GM21447 (cell line): ENCODE results near the gene RMI1.

Experiments
- ATAC-seq: cut with Tn5 transposase; IDR thresholded peaks from one replicate; pipeline ENCODE4 v1.9.1; 2021; ENCODE audit not compliant: unreplicated experiment

Gene RMI1

GRCh38 chr9:83967073-83967472, 13.5 kb upstream of the RMI1 start:
- no peak for ATAC-seq

- no peak for ATAC-seq
Measured at GRCh38 chr9:83969602-83970001, 11.0 kb upstream of the RMI1 start.

- no peak for ATAC-seq
Measured at GRCh38 chr9:83971485-83971884, 9.1 kb upstream of the RMI1 start.

GRCh38 chr9:83972286-83972685, 8.3 kb upstream of the RMI1 start:
- ATAC-seq = no peak

GRCh38 chr9:83975300-83975699, 5.3 kb upstream of the RMI1 start:
- no peak for ATAC-seq

GRCh38 chr9:83976372-83976771, 4.2 kb upstream of the RMI1 start:
- ATAC-seq = no peak

DNA sequence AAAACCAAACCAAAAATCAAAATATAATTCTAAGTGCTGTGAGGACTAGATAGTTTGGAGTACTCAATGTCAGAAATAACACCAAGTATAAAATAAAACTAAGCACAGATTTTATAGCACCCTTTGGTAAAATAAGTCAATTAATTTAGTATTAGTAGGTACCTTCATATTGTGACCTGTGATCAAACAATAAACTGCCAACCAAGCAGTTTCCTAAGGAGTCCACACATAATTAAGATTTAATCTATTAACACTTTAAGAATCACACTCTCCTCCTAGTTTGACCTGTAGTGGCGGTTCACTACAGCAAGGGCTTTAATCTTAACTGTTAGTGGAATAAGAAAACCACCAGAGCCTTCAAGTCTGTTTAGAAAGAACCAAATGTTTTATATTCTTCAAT, 3.4 kb upstream of the RMI1 start:
- ATAC-seq = no peak

DNA sequence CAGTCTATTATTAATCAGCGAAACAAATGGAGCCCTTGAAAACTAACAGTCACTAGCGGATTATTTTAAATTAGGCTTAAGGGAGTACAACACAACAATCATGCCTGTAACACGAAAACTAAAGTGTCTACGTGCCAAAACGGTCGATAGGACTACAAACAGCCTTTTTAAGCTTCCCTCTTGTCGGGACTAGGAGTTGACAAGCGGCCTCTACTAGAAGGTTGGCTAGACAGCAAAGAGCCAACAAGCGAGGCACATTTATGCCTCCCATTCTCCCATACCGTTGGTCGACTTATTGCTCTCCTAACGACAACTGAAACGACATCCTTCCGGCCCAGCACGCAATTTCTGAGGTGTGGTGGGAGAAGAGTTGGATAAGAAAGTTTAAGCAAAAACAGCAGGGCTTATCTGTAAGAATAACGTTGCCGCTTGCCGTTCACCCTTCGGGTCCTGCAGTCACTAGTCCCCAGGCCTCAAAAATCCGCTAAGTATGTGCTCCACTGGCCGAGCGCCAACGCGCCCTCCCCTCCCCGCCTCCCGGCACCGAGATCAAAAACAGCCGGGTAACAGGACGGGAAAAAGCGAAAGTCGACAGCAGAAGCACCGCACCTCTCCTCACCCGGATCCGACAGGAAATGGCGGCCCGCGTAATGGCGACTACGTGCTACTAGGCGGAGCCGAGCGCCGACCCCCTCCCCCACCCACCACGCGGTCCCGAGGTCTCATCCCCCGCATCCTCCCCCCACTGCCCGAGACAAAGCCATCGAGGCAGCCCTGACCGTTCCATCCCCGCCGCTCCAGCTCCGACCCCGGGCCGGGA, 1.4 kb upstream of the RMI1 start:
- peak; percentile 26 for ATAC-seq

DNA sequence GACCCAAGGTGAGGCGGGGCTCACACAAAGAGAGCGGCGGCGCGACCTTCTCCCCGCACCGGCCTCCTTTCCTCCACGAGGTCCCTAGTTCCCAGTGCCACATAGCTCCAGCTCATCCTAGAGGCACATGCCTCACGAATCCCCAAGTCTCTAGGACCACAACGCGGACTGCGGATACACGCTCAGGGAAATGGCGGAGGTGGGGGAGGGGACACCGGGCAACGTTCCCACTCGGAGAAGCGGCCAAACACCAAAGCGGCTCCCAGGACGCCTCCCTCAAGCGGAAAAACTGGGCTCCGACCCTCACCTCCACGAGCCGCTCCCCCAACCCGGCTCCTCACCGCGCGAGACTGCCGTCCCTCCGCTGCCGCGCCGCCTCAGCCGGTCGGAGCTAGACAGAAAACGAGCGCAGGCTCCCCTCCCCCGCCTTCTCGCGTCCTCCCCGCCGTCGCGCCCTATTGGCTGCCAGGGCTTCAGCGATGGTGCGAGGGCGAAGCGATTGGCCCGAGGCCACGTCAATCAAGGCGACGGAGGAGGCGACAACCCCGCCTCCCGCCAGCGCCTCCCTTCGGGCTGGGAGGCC, 702 bp upstream of the RMI1 start, which contains the start of gene HNRNPK:
HNRNPK (minus strand) TSS at position 404 of the 583 bp plus-strand sequence. CDS start 1,963 bp downstream, outside the sequence.
- peak; percentile 85 for ATAC-seq

DNA sequence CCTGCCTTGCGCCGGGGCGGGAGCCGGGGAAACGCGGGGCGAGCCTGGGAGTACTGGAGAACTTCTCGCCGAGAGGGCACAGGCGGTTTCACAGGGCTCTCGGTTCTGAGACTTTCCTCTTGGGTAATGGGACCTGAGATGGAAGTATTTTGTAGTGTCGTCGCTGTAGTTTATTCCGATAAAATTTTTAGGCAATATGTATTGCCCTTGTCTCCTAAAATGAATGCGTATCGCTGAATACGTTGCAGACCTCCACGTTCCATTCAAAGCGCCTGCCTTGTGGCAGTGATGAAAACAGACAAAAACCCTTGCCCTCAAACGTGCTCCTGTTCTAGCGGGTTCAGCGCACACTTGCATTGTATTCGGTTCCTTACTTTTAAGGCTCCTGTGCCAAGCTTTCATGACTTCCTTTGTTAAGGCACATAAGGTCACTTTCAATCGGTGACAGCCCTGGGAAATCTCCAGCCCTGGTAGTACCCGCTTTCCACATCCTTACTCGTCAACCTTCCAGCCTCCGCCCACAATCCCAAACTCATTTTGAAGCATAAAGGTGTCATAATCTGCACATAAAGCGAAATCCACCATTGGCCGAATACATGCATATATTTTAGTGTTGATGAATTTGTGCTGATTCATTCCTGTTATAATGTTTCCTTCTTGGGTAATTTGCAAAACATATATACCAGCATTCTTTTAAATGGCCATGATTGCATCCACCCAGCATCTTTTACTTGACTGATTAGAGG, 694 bp downstream of the RMI1 start:
- no peak for ATAC-seq

DNA sequence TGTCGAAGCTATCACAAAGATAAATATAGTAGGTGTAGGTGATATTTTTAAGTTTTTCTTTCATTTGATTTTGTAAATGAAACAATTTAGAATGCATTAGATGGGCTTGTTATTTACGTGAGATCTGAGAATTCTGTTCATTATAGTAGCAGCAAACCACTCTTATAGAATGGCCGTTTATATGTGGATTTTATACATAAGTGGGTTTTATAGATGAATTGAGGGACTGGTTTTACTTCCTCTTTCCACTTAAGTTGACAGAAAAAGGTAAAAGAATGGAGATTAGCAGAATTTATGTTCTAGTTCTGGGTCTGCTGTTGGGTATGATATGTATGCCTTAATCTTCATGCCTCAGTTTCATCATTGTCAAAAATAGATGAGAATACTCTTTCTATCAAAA, 5.6 kb downstream of the RMI1 start:
- ATAC-seq = peak; percentile 39

- ATAC-seq = no peak
Measured at GRCh38 chr9:83986765-83987401, 6.3 kb downstream of the RMI1 start.

DNA sequence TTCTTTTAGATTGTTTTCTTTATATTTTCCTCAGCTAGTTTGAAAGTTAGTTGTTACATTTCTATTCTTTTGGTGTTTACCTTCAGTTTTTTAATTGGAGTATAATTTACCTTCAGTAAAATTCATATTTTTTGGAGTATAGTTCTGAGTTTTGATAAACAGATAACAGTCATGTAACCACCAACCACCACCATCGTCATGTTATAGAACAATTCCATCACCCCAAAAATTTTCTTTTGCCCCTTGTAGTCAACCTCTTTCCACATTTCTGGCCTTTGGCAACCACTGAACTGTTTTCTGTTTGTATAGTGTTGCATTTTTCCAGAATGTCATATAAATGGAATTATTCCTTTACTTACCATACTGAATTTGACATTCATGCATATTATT, 6.8 kb downstream of the RMI1 start:
- ATAC-seq = no peak

DNA sequence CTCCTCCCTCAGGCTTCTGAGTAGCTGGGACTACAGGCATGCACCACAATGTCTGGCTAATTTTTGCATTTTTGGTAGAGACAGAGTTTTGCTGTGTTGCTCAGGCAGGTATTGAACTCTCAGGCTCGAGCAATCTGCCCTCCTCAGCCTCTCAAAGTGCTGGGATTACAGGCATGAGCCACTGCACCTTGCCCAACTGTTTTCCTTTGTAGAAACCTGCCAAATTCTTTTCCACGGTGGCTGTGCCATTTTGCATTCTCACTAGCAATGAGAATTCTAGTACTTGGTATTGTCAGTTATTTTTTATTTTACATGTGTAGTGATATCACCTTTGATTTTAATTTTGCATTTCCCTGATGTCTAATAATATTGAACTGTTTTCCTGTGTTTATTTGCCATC, 7.8 kb downstream of the RMI1 start:
- ATAC-seq = no peak

GRCh38 chr9:83991355-83991754, 10.8 kb downstream of the RMI1 start:
- ATAC-seq = no peak

DNA sequence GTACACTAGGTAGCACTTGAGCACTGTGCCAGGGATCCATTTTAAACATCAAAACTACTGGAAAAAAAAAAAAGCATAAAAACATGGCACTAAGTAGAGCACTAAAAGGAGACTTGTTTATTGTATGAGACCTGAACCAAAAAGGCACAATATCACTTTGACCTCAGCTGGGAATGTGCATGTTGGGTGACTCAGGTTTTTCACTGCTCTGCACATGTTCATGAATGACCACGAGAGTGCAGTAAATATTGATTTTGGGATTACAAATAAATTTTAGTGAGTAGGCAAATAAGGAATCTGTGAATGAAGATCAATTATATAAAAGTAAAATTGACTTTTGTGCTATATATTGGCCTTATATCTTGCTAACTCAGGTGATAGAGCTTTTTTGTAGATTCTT, 11.8 kb downstream of the RMI1 start:
- ATAC-seq = no peak

DNA sequence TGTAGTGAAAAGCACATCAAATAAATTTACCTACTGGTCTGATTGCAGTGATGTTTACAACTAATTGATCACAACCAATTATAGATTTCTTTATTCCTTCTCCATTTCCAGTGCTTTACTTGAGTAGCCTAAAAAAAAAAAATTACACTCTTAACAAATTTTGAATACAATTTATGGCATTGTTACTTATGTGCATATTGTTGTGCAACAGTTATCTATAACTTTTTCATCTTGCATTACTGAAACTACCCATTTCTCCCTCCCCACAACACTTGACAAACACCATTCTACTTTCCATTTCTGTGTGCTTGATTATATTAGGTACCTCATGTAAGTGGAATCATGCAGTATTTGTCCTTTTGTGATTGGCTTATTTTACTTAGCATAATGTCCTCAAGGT, 12.3 kb downstream of the RMI1 start:
- no peak for ATAC-seq

DNA sequence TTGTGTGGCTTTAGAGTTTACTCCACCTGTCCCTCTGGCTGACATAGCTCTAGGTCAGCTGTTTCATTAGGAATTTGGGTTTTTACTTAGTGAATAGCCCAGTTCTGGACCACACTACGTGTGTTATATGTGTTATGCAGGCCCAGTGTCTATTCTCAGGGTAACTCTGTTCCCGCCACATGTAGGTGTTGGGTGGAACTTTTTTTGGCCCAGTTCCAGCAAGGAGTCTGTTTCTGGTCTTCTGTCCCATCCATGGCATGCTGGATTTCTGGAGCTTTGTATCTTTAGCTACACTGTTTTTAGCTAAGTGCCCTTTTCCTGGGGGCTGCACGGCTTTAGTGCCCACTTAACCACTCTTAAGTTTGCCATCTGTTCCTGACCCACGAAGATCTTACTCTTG, 15.5 kb downstream of the RMI1 start:
- no peak for ATAC-seq

- ATAC-seq = no peak
Measured at GRCh38 chr9:83999141-83999918, 18.7 kb downstream of the RMI1 start.

DNA sequence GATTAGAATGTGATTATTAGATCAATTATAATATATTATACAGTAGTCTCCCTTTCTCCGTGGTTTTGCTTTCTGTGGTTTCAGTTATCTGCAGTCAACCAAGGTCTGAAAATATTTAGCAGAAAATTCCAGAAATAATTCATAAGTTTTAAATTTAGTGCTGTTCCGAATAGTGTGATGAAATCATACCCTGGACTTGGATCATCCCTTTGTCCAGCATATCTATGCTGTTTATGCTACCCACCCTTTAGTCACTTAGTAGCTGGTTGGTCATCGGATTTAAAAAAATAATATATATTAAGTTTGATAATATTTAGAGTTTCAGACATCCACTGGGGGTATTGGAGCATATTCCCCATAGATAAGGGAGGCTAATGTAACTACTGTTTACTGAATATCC, 19.6 kb downstream of the RMI1 start:
- no peak for ATAC-seq

DNA sequence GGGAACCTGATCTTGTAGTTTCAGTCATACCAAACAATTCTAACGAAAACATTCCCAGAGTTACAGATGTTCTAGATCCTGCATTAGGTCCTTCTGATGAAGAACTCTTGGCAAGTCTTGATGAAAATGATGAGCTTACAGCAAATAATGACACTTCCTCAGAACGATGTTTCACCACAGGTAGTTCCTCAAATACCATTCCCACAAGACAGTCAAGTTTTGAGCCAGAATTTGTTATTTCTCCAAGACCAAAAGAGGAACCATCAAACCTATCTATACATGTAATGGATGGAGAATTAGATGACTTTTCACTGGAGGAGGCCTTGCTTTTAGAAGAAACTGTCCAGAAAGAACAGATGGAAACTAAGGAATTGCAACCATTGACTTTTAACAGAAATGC, 21.0 kb downstream of the RMI1 start:
- no peak for ATAC-seq
